OCI-LY7 (cell line): ENCODE results near the gene ERICH2. TPM values are rescaled to one million over a fixed set of nuclear protein-coding genes. Genes with fewer than 3 reads are reported as not detected.

Experiments
- BruUV-seq: library from RNA; stranded (reverse); fragments of 400-500 nt; replicated peaks from 2 replicates; lab custom pipeline; 2021; lab: Mats Ljungman, UMichigan
- CTCF ChIA-PET: fragments of 300-600 bp; sonication (Branson Sonifier 250); formaldehyde crosslinking; loops from one replicate; lab custom pipeline; 2022; ENCODE audit warnings: antibody characterized with exemption; ENCODE audit not compliant: unreplicated experiment; lab: Charles Lee
- POLR2A ChIA-PET: fragments of 300-600 bp; sonication (Branson Sonifier 250); formaldehyde crosslinking; loops from one replicate; lab custom pipeline; 2022; ENCODE audit warnings: antibody characterized with exemption; lab: Charles Lee
- DNase-seq: peaks from one replicate; pipeline ENCODE4 v3.0.0-alpha.2; 2015; ENCODE audit warnings: low spot score
- H2AFZ ChIP-seq: fragments of 200-600 bp; sonication (generic), shearing (Covaris generic); 2 replicates; pipeline ENCODE4 v1.6.1; 2014; ENCODE audit warnings: mild to moderate bottlenecking, antibody characterized with exemption, low read length, moderate library complexity
- H3K27ac ChIP-seq: fragments of 200-600 bp; sonication (generic); 2 replicates; pipeline ENCODE4 v1.5.1; 2014; ENCODE audit warnings: mixed run types, low read depth, mild to moderate bottlenecking, moderate library complexity, low read length, inconsistent platforms; ENCODE audit not compliant: poor library complexity, severe bottlenecking
- H3K36me3 ChIP-seq: fragments of 200-600 bp; sonication (generic); 2 replicates; pipeline ENCODE4 v1.6.1; 2014; ENCODE audit warnings: mild to moderate bottlenecking, antibody characterized with exemption, low read length, moderate library complexity, mixed read lengths; ENCODE audit not compliant: insufficient read depth
- H3K4me1 ChIP-seq: fragments of 200-600 bp; sonication (generic); 2 replicates; pipeline ENCODE4 v1.5.1; 2014; ENCODE audit warnings: mild to moderate bottlenecking, low read length; ENCODE audit not compliant: insufficient read depth, poor library complexity, severe bottlenecking
- H3K4me2 ChIP-seq: fragments of 200-600 bp; sonication (generic); 2 replicates; pipeline ENCODE4 v1.6.1; 2014; ENCODE audit warnings: mild to moderate bottlenecking, low read length
- H3K4me3 ChIP-seq: fragments of 200-600 bp; sonication (generic); 2 replicates; pipeline ENCODE4 v1.5.1; 2014; ENCODE audit warnings: mild to moderate bottlenecking, low read depth, low read length; ENCODE audit not compliant: poor library complexity, severe bottlenecking
- H3K79me2 ChIP-seq: fragments of 200-600 bp; sonication (generic); 2 replicates; pipeline ENCODE4 v1.6.1; 2016; ENCODE audit warnings: low read depth, mild to moderate bottlenecking, low read length, moderate library complexity, mixed read lengths; ENCODE audit not compliant: insufficient read depth
- H3K9me2 ChIP-seq: fragments of 200-600 bp; sonication (generic); 2 replicates; pipeline ENCODE4 v1.6.1; 2016; ENCODE audit warnings: mild to moderate bottlenecking, low read length, mixed read lengths; ENCODE audit not compliant: insufficient read depth
- H3K9me3 ChIP-seq: fragments of 200-600 bp; sonication (generic); 2 replicates; pipeline ENCODE4 v1.6.1; 2014; ENCODE audit warnings: mild to moderate bottlenecking, mixed run types, low read length, mixed read lengths
- H4K20me1 ChIP-seq: fragments of 200-600 bp; sonication (generic); 2 replicates; pipeline ENCODE4 v1.6.1; 2014; ENCODE audit warnings: mild to moderate bottlenecking, antibody characterized with exemption, low read length, moderate library complexity, mixed read lengths; ENCODE audit not compliant: insufficient read depth
- EZH2phosphoT487 ChIP-seq: fragments of 200-600 bp; sonication (generic); IDR thresholded peaks from 2 replicates; pipeline ENCODE4 v1.6.1; 2018; ENCODE audit warnings: low read depth, borderline replicate concordance, mild to moderate bottlenecking, mixed run types, antibody characterized with exemption, low read length, moderate library complexity, mixed read lengths
- intact Hi-C: fragments of 100-400 bp; cut with micrococcal nuclease; formaldehyde crosslinking; loops from one replicate; pipeline ENCODE4 v1.10.0; 2022; ENCODE audit not compliant: unreplicated experiment
- total RNA-seq, 2 experiments: library from RNA; depleted of rRNA in 1 of 2; stranded (reverse); fragments of >200 nt in 1 of 2; shearing (Covaris generic) in 1 of 2; gene quantifications; 2 replicates each; pipeline ENCODE4 v1.2.3, GENCODE V29; 2014 to 2022
- TF ChIP-seq, protein P1 (sequence below): fragments of 200-600 bp; sonication (generic); conservative IDR thresholded peaks from 2 replicates; pipeline ENCODE4 v1.5.1; 2014; ENCODE audit warnings: mild to moderate bottlenecking, antibody characterized with exemption, low read length, moderate library complexity, mixed read lengths

ERICH2 gene
- total RNA-seq, 2 experiments from 2014 or later = not detected

- Histone ChIP-seq H3K36me3 (no peaks in the 10 kb centered on the region), H2AFZ (no peak overlapping the region), H3K79me2 (no peaks in the 10 kb centered on the region), H3K4me3 (no peak overlapping the region), H3K4me2 (no peak overlapping the region), H4K20me1 (no peaks in the 10 kb centered on the region), H3K9me2 (no peaks in the 10 kb centered on the region), H3K9me3 (no peaks in the 10 kb centered on the region), H3K27ac (no peak overlapping the region), H3K4me1 (no peaks in the 10 kb centered on the region)
- no TSS peak for BruUV-seq
- ChIA-PET CTCF (no interaction called here), POLR2A (interaction anchor here (0.5 kb wide), 1 partner anchor 343 kb away, joined by 10 read pairs; no protein-coding TSS in a partner anchor)
- DNase-seq = no peak
- TF ChIP-seq, protein P1, sequence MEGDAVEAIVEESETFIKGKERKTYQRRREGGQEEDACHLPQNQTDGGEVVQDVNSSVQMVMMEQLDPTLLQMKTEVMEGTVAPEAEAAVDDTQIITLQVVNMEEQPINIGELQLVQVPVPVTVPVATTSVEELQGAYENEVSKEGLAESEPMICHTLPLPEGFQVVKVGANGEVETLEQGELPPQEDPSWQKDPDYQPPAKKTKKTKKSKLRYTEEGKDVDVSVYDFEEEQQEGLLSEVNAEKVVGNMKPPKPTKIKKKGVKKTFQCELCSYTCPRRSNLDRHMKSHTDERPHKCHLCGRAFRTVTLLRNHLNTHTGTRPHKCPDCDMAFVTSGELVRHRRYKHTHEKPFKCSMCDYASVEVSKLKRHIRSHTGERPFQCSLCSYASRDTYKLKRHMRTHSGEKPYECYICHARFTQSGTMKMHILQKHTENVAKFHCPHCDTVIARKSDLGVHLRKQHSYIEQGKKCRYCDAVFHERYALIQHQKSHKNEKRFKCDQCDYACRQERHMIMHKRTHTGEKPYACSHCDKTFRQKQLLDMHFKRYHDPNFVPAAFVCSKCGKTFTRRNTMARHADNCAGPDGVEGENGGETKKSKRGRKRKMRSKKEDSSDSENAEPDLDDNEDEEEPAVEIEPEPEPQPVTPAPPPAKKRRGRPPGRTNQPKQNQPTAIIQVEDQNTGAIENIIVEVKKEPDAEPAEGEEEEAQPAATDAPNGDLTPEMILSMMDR = no peak
- no peak for TF ChIP-seq EZH2phosphoT487
- intact Hi-C loops = no loop called here
Observed at GRCh38 chr2:170742000-170742399, 28.2 kb upstream of the ERICH2 start.

DNA sequence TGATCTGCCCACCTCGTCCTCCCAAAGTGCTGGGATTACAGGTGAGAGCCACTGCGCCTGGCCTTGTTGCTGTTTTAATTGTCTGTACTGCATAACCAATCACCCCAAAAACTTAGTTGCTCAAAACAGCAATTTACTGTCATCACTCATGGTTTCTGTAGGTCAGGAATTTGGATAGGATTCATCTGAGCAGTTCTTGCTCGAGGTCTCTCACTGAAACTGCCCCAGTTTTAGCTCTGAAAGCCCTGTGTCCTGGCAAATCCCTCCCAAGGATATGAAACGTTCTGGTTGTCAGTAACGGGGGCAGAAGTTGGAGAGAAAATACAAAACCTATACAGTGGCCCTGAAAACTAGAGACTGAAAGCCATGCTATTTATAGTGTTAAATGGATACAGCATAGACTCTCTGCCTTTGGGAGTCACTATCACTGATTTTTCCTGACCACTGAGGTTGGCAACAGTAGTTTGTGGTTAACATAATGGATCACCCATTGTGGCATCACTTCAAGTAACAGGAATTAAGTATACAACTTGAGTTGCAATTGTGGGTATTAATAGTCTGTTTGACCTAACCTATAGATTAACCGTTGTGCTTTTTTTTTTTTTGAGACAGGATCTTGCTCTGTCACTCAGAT, 27.2 kb upstream of the ERICH2 start:
- H3K79me2 ChIP-seq = no peaks in the 10 kb centered on the region
- H2AFZ ChIP-seq = no peak overlapping the region
- no peaks in the 10 kb centered on the region for H3K36me3 ChIP-seq
- CTCF ChIA-PET = no interaction called here
- no peak for TF ChIP-seq EZH2phosphoT487
- TF ChIP-seq, protein P1 = no peak
- H3K4me3 ChIP-seq = no peak overlapping the region
- intact Hi-C loops = no loop called here
- no TSS peak for BruUV-seq
- H3K9me3 ChIP-seq = no peaks in the 10 kb centered on the region
- no peaks in the 10 kb centered on the region for H3K9me2 ChIP-seq
- no peaks in the 10 kb centered on the region for H3K4me1 ChIP-seq
- POLR2A ChIA-PET = no interaction called here
- no peak for DNase-seq
- no peak overlapping the region for H3K27ac ChIP-seq
- H3K4me2 ChIP-seq = no peak overlapping the region
- no peaks in the 10 kb centered on the region for H4K20me1 ChIP-seq

GRCh38 chr2:170743530-170744239, 26.5 kb upstream of the ERICH2 start:
- Histone ChIP-seq H3K4me2 (no peak overlapping the region), H2AFZ (no peak overlapping the region), H3K9me2 (no peaks in the 10 kb centered on the region), H3K4me1 (no peaks in the 10 kb centered on the region), H3K79me2 (no peaks in the 10 kb centered on the region), H3K27ac (no peak overlapping the region), H3K36me3 (no peaks in the 10 kb centered on the region), H3K9me3 (no peaks in the 10 kb centered on the region), H3K4me3 (no peak overlapping the region), H4K20me1 (no peaks in the 10 kb centered on the region)
- intact Hi-C loops = no loop called here
- ChIA-PET POLR2A (interaction anchor here (0.9 kb wide), 1 partner anchor 10 kb away, joined by 4 read pairs; no protein-coding TSS in a partner anchor), CTCF (no interaction called here)
- BruUV-seq = no TSS peak
- no peak for TF ChIP-seq EZH2phosphoT487
- TF ChIP-seq, protein P1 = no peak
- DNase-seq = no peak
